K562 (cell line): ENCODE measurements around the gene IMMP2L.

Source experiments
- C11orf30 ChIP-seq: fragments of 450-650 bp; IDR thresholded peaks from 2 replicates; pipeline ENCODE4 v1.6.1; 2016; ENCODE audit warnings: low read depth, mild to moderate bottlenecking
- KHSRP ChIP-seq: fragments of 450-650 bp; IDR thresholded peaks from 2 replicates; pipeline ENCODE4 v1.6.1; 2017
- MAZ ChIP-seq, 2 experiments: fragments of 450-650 bp in 1 of 2; sonication (generic) in 1 of 2; formaldehyde crosslinking; IDR thresholded peaks in 1 of 2; conservative IDR thresholded peaks in 1 of 2; 2 replicates each; pipeline versions ENCODE4 v1.4.0 to v1.5.0; 2020; ENCODE audit warnings: mild to moderate bottlenecking in 1 of 2, missing genetic modification reagents in 1 of 2
- SIN3A ChIP-seq, 2 experiments: fragments of 150-350 bp in 1 of 2; IDR thresholded peaks; 2 replicates each; pipeline ENCODE4 v1.6.1; 2011 to 2016; ENCODE audit warnings: borderline replicate concordance in 2 of 2, low read depth in 2 of 2, low read length in 2 of 2, mild to moderate bottlenecking in 2 of 2, moderate library complexity in 2 of 2; ENCODE audit not compliant: control insufficient read depth in 1 of 2
- SIN3B ChIP-seq: fragments of 450-650 bp; IDR thresholded peaks from 2 replicates; pipeline ENCODE4 v1.6.1; 2017; ENCODE audit warnings: low read depth, mild to moderate bottlenecking, moderate library complexity
- TAF1 ChIP-seq: IDR thresholded peaks from 2 replicates; pipeline ENCODE4 v1.6.1; 2011; ENCODE audit warnings: mild to moderate bottlenecking, low read length, moderate library complexity; ENCODE audit not compliant: insufficient read depth, control insufficient read depth, severe bottlenecking; ENCODE audit errors: extremely low read depth
- TARDBP ChIP-seq: fragments of 450-650 bp; IDR thresholded peaks from 2 replicates; pipeline ENCODE4 v1.6.1; 2016
- ZBTB7A ChIP-seq: IDR thresholded peaks from 2 replicates; pipeline ENCODE4 v1.6.1; 2011; ENCODE audit warnings: low read depth, mild to moderate bottlenecking, low read length, moderate library complexity, borderline replicate concordance; ENCODE audit not compliant: control insufficient read depth
- ZNF124 ChIP-seq: sonication (generic); formaldehyde crosslinking; IDR thresholded peaks from 2 replicates; pipeline ENCODE4 v1.8.1; 2022; ENCODE audit warnings: missing genetic modification reagents
- ZSCAN32 ChIP-seq: fragments of 450-650 bp; formaldehyde crosslinking; IDR thresholded peaks from 2 replicates; pipeline ENCODE4 v1.4.0; 2020; ENCODE audit warnings: mild to moderate bottlenecking, moderate library complexity
- TF ChIP-seq, protein P1 (sequence below), 2 experiments: fragments of 450-650 bp; IDR thresholded peaks; 2 replicates each; pipeline ENCODE4 v1.6.1; 2016
- TF ChIP-seq, protein P2 (sequence below), 2 experiments: IDR thresholded peaks; 2 replicates each; pipeline ENCODE4 v1.6.1; 2011; ENCODE audit warnings: borderline replicate concordance in 1 of 2, control low read depth in 1 of 2, low read depth in 1 of 2, low read length in 1 of 2, mild to moderate bottlenecking in 1 of 2, mixed read lengths in 1 of 2, moderate library complexity in 1 of 2; ENCODE audit not compliant: insufficient read depth in 1 of 2, insufficient read length in 1 of 2, poor library complexity in 1 of 2, severe bottlenecking in 1 of 2; ENCODE audit errors: extremely low read depth in 1 of 2

DNA sequence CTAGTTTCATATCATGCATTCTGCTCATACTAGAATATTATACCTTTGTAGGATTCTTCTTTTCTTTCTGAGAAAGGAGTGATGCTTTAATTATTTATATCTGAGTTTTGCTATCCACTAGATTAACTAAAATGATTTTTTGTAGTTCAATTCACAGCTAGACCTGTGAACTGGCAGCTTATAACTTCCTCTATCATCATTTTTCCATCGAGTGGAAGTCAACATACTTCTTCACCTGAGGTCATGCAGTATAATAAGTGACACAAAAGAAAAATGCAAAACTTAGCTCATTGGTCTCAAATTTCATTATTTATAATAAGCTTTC lies 463.4 kb downstream of the IMMP2L start:
- no peak for TF ChIP-seq MAZ (CRISPR knock-in tag; conservative IDR thresholded peaks at IDR 0.05 in 1 of 2, IDR thresholded peaks at IDR 0.05 in 1 of 2)
- TF ChIP-seq, protein P1, sequence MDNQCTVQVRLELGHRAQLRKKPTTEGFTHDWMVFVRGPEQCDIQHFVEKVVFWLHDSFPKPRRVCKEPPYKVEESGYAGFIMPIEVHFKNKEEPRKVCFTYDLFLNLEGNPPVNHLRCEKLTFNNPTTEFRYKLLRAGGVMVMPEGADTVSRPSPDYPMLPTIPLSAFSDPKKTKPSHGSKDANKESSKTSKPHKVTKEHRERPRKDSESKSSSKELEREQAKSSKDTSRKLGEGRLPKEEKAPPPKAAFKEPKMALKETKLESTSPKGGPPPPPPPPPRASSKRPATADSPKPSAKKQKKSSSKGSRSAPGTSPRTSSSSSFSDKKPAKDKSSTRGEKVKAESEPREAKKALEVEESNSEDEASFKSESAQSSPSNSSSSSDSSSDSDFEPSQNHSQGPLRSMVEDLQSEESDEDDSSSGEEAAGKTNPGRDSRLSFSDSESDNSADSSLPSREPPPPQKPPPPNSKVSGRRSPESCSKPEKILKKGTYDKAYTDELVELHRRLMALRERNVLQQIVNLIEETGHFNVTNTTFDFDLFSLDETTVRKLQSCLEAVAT (IDR thresholded peaks at IDR 0.05): no peak
- TF ChIP-seq C11orf30: no peak
- no peak for TF ChIP-seq TAF1
- no peak for TF ChIP-seq SIN3A (IDR thresholded peaks at IDR 0.05; ENCODE audit: borderline replicate concordance in 2 of 2, control insufficient read depth in 1 of 2, low read depth in 2 of 2, low read length in 2 of 2)
- no peak for TF ChIP-seq ZSCAN32 (CRISPR knock-in tag)
- no peak for TF ChIP-seq ZBTB7A
- TF ChIP-seq, protein P2, sequence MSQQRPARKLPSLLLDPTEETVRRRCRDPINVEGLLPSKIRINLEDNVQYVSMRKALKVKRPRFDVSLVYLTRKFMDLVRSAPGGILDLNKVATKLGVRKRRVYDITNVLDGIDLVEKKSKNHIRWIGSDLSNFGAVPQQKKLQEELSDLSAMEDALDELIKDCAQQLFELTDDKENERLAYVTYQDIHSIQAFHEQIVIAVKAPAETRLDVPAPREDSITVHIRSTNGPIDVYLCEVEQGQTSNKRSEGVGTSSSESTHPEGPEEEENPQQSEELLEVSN (IDR thresholded peaks at IDR 0.05; ENCODE audit: borderline replicate concordance in 1 of 2, extremely low read depth in 1 of 2, insufficient read depth in 1 of 2, insufficient read length in 1 of 2, low read depth in 1 of 2, low read length in 1 of 2, poor library complexity in 1 of 2, severe bottlenecking in 1 of 2): no peak
- no peak for TF ChIP-seq TARDBP
- TF ChIP-seq SIN3B: no peak
- no peak for TF ChIP-seq KHSRP
- no peak for TF ChIP-seq ZNF124 (CRISPR knock-in tag)
